Stimulated activated effector memory CD8-positive, alpha-beta T cell treated with anti-CD3 and anti-CD28 coated beads, Interleukin-12 subunit alpha, Interleukin-12 subunit beta, amount 100 ng/mL, for 72 hours (primary cell): Measurements from ENCODE around the gene EMC9.

Experiments used
- ATAC-seq: fragments of 150-1000 bp; cut with Tn5 transposase; 2 replicates; pipeline ENCODE4 v1.10.0; 2021
- DNase-seq, 2 donors: peaks; one replicate each; pipeline ENCODE4 v3.0.0; 2021 to 2022; ENCODE audit warnings: low spot score in 2 of 2
- H3K27ac Mint-ChIP-seq: one replicate; pipeline ENCODE4 v1.8.0; 2022; ENCODE audit warnings: mild to moderate bottlenecking, mixed read lengths
- H3K36me3 Mint-ChIP-seq: one replicate; pipeline ENCODE4 v1.8.0; 2022; ENCODE audit warnings: mild to moderate bottlenecking, mixed read lengths
- H3K4me1 Mint-ChIP-seq: one replicate; pipeline ENCODE4 v1.8.0; 2022; ENCODE audit warnings: mixed read lengths
- H3K4me3 Mint-ChIP-seq: one replicate; pipeline ENCODE4 v1.8.0; 2022; ENCODE audit warnings: mild to moderate bottlenecking, mixed read lengths
- H3K9me3 Mint-ChIP-seq: one replicate; pipeline ENCODE4 v1.8.0; 2022; ENCODE audit warnings: mixed read lengths

Gene EMC9, protein sequence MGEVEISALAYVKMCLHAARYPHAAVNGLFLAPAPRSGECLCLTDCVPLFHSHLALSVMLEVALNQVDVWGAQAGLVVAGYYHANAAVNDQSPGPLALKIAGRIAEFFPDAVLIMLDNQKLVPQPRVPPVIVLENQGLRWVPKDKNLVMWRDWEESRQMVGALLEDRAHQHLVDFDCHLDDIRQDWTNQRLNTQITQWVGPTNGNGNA

DNA sequence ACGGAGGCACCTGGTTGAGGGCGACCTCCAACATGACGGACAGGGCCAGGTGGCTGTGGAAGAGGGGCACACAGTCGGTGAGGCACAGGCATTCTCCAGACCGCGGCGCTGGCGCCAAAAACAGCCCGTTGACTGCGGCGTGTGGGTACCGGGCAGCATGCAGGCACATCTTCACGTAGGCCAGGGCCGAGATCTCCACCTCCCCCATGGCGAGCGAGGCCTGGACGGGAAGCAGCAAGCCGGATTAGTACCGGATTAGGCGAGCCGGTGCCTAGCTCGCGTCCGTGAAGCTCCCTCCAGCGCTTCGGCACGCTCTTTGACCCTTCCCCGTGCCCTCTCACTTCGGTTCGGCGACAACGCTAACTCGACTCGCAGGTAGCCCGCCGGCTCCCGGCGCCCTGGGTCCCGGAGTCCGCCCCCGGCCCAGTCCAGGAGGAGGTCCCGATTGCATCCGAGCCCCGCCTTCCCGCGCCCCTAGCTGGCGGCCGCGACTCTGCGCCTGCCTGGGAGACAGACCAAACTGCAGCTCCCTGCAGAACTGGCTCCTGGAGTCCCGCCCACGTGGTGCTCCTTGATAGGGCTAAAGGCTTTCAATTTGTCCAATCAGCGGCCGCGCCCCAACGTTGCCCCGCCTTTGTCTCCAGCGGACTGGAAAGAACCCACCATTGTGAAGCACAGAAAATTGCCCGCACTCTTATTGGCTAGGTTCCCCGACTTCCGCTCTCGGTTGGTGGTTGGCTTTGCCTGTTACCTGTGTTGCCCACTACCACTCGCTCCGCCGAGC lies at the start of gene EMC9:
Gene EMC9, minus strand, starts transcription at position 495 of the 784 bp plus-strand sequence. Its CDS starts 287 bp downstream, at position 208.
- Mint-ChIP-seq H3K36me3 (peaks cover 98% of the 10 kb centered on the region), H3K4me3 (peak within 1 kb of the TSS; percentile 87), H3K4me1 (peaks cover 79% of the 10 kb centered on the region), H3K9me3 (no peaks in the 10 kb centered on the region), H3K27ac (peak within 1 kb of the TSS; percentile 92)
- peak; percentile 93 to 99 for DNase-seq
- ATAC-seq = peak; percentile 92

DNA sequence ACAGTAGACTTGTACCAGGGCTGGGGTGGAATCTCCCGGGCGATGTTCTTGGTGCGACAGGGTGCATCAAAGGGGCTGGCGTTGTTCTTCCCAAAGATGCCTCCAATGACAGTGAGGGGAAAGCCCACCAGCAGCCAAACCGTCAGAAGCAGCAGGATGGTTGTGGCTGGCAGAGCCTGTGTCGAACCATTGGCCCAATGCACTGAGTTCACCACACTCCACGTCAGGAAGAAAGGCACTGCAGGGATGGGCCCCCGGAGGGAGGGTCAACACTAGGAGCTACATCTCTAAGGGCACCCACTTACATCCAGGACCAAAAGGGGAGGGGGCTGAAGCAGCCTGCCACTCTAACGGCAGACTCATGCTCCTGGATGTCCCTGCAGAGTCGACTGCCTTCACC lies 49.0 kb upstream of the EMC9 start:
- Mint-ChIP-seq H3K4me3 (no peak overlapping the region), H3K4me1 (peaks cover 59% of the 10 kb centered on the region), H3K27ac (peak overlapping the region; percentile 14), H3K9me3 (no peaks in the 10 kb centered on the region), H3K36me3 (peaks cover 76% of the 10 kb centered on the region)
- ATAC-seq (no peak), DNase-seq (no peak)

DNA sequence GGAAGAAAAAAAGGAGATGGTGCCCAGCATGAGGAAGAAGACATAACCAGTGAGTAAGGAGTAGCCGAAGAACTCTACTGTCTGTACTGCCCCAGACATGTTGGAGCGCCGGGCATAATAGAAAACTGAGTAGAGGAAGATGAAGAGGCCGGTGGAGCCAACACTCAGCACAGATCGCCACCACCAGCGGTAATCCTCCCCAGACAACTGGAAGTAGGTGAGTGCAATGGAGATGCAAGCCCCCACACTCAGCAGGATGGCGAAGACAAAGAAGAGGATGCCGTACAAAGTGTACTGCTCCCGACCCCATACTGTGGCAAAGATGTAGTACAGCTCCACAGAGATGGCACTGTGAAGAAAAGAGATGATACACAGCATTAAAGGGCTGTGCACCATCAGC lies 48.1 kb upstream of the EMC9 start:
- Mint-ChIP-seq H3K36me3 (peaks cover 77% of the 10 kb centered on the region), H3K9me3 (no peaks in the 10 kb centered on the region), H3K4me1 (peaks cover 53% of the 10 kb centered on the region), H3K4me3 (no peak overlapping the region), H3K27ac (peak overlapping the region; percentile 80)
- DNase-seq (no peak), ATAC-seq (no peak)

DNA sequence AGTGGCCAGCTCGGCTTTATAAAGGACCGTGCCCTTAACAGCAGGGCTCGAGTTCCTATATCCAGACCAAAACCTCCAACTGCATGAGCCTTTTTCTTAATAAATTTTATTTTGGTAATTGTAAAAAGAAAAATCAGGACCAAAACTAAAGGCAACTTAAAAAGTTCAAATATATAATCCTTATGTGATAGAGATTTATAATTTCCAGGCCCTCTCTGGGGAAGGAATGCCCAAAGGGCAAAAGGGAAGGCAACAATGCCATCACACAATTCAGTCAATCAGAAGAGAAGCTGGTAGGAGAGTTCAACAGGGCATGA lies 47.6 kb upstream of the EMC9 start:
- no peak for ATAC-seq
- H3K4me3 Mint-ChIP-seq = peak overlapping the region; percentile 84
- H3K27ac Mint-ChIP-seq = peak overlapping the region; percentile 80
- peaks cover 49% of the 10 kb centered on the region for H3K4me1 Mint-ChIP-seq
- H3K36me3 Mint-ChIP-seq = peaks cover 77% of the 10 kb centered on the region
- H3K9me3 Mint-ChIP-seq = no peaks in the 10 kb centered on the region
- DNase-seq = no peak

DNA sequence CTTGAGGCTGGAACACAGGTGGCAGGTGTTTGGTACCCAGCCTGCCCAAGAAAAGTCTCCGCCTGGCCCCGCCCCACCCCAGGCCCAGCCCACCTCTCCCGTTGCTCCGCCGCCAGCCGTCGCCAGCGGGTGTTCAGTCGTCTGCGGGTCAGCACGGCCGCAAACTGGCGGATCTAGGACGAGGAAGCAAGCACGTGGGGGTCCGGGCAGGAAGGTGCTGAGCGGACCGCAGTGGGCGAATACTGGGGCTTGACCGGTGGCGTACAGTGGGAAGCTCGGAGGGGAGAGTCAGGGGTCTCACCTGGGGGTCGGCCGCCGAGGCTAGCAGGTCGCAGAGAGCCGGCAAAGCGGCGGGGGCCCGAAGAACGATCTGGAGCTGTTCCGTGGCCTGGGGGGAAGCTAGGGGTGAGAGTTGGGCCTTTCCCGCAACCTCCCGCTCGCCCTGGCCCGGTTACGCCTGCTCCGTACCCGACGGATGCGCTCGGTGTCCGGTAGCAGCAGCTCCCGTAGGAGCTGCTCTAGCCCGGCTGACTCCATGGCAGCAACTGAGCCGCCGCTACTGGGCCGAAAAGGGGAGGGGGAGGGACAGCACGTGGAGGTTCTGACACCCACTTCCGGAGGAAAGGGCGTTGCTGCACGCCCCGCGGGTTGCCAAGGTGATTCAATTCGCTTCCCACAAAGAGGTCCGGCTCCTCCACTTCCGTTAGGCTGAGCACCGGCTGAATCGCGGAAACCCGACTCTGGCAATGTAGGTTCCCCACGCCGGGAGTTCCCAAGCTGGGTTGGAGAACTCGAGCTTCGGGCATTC lies 47.1 kb upstream of the EMC9 start, which contains the start of gene IPO4:
Gene IPO4, minus strand, starts transcription at position 566 of the 808 bp plus-strand sequence. Its CDS starts 29 bp downstream, at position 537.
- H3K4me3 Mint-ChIP-seq = peak within 1 kb of the TSS; percentile 84
- ATAC-seq = peak; percentile 97
- no peaks in the 10 kb centered on the region for H3K9me3 Mint-ChIP-seq
- H3K36me3 Mint-ChIP-seq = peaks cover 78% of the 10 kb centered on the region
- H3K4me1 Mint-ChIP-seq = peaks cover 45% of the 10 kb centered on the region
- H3K27ac Mint-ChIP-seq = peak within 1 kb of the TSS; percentile 80
- peak; percentile 79 to 95 for DNase-seq

DNA sequence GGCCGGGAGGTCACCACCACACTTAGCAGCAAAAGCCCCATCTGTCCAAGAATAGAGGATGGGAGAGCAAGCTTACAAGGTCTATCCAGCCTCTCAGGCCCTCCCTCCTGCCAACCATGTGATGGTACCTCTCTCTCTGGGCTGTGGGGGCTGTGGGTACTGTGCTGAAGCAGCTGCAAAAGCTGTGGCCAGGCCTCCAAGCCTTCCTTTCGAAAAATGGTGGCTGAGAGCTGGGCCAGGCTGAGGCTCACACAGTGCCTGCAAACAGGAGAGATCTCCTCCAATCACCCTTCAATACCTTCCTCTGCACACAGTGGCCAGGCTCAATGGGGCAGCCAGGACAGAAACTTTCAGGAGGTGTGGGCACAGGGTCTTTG lies 46.1 kb upstream of the EMC9 start:
- Mint-ChIP-seq H3K36me3 (peaks cover 80% of the 10 kb centered on the region), H3K4me3 (peak overlapping the region; percentile 84), H3K27ac (peak overlapping the region; percentile 80), H3K4me1 (peaks cover 45% of the 10 kb centered on the region), H3K9me3 (no peaks in the 10 kb centered on the region)
- DNase-seq (no peak), ATAC-seq (no peak)

DNA sequence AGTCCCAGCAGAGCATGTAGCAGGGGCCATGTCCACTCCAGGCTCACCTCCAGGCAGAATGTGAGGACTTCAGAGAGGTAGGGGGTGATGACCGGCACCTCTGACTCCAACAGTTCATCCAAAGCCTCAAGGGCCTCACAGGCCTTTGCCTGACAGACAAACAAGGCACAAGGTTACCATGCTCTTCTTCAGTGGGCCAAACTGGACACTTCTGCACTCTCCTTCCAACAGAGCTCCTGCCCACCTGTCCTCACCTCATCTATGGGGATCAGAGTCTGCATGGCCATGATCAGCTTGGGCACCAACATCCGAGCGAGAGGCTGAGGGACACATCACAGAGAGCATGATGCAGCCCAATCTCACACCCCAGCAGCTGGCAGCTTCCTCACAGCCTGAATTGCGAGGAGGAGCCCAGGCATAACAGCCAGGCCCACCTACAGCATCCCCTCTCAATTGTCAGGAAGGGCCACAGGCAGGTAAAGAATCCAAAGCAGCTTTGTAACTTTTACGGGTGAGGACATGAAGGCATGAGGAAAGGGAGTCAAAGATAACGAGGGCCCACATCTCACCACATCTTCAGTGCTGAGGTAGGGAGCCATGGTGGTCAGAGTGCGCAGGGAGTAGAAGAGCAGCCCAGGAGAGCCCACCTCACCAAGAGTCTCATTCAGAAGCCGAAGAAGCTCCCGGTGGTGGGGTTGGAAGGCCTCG lies 45.6 kb upstream of the EMC9 start:
- Mint-ChIP-seq H3K27ac (peak overlapping the region; percentile 80), H3K4me3 (peak overlapping the region; percentile 84), H3K36me3 (peaks cover 79% of the 10 kb centered on the region), H3K4me1 (peaks cover 44% of the 10 kb centered on the region), H3K9me3 (no peaks in the 10 kb centered on the region)
- DNase-seq (no peak), ATAC-seq (no peak)

DNA sequence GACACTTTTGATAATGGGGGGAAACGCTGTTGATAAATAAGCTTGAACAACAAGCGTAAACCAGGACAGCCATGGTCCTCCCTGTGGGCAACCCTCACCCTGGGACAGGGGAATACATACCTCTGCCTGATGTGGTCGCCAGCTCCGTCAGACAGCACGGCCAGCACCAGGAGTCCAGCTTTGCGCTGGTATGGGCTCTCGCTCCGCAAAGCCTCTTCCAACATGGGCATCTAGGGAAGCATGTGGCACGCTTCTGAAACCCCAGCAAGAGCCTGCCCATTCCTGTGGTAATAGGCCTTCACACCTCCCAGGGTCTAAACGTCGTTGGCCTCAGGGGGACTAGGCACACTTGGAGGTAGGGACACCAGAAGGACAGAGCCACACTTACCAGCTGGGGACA lies 44.4 kb upstream of the EMC9 start:
- no peak for ATAC-seq
- Mint-ChIP-seq H3K4me3 (no peak overlapping the region), H3K36me3 (peaks cover 79% of the 10 kb centered on the region), H3K9me3 (no peaks in the 10 kb centered on the region), H3K4me1 (peaks cover 42% of the 10 kb centered on the region), H3K27ac (peak overlapping the region; percentile 64)
- DNase-seq = no peak

DNA sequence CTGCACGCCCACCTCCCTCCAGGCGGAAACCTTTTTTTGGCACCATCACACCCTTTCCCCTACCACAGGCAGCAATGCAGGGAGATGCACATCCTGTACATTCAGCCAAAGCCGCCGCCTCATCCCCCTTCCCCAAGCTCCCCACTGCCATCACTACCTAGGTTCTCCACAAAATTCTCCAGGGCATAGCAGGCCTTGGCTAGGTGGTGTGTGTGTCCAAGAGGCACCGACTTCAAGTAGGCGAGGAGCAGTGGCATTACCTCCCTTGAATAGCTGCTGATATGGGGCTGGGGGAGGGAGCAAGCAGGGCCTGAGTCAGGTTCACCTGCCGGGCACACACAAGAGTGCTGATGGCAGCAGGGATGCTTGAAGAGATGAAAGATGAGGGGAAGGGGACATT lies 43.6 kb upstream of the EMC9 start:
- Mint-ChIP-seq H3K36me3 (peaks cover 80% of the 10 kb centered on the region), H3K4me1 (peaks cover 44% of the 10 kb centered on the region), H3K9me3 (no peaks in the 10 kb centered on the region), H3K27ac (peak overlapping the region; percentile 64), H3K4me3 (no peak overlapping the region)
- DNase-seq (no peak), ATAC-seq (no peak)

DNA sequence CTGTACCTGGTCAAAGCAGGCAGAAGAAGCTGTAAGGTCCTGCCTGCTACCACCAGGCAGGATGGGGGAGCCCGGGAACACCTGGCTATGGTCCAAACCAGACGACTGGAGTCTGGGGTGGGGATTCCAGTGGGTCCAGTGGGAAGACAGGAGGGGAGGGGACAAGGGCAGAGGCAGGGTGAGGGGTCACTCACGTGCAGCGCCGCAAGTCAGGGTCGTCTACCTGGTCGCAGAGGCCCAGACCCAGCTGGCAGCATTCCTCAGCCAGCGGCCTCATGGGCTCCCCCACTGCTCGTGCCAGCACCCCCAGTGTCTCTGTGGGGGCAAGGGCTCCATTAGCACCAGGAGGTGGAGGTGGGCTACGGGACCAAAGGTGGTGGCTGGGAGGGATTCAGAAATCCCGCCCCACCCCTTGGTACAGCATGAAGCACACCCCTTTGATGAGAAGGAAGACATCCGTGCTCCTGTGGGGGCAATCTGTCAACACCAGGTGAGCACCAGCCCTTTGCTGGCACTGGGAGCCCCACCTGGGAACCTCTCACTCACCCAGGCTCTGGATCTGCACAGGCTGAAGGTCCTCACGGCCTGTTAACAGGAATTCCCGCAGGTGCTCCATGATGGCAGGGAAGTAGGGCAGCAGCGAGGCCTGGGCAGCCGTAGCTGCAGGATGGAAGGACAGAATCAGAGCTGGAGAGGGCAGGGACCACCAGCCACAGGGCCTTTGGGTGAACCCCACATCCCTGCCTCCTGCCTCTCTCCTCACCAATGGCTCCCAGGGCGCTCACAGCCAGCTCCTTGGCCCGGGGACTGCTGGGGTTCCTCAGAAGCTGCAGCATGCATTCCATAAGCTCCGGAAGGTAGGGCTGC lies 42.9 kb upstream of the EMC9 start:
- DNase-seq = no peak
- H3K27ac Mint-ChIP-seq = peak overlapping the region; percentile 64
- no peaks in the 10 kb centered on the region for H3K9me3 Mint-ChIP-seq
- peaks cover 87% of the 10 kb centered on the region for H3K36me3 Mint-ChIP-seq
- peaks cover 43% of the 10 kb centered on the region for H3K4me1 Mint-ChIP-seq
- no peak for ATAC-seq
- no peak overlapping the region for H3K4me3 Mint-ChIP-seq

DNA sequence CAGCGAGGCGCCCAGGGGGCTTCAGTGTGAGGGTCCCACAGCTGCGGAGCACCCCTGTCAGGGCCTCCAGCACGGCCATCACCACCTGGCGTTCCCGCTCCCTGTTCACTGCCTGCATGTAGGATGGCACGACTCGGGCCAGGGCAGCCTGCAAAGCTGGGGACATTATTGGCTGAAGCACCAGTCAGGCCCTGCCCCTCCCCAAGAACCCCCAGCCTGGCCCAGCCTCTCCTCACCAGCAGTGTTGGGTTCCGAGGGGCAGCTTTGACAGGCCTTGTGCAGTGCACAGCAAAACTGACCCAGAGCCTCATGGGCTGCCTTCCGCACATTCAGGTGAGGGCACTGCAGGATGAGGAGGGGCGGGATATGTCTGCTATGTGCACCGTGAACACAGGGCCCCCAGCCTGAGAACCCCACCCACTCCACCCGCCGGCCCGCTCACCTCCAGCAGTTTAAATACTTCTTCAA lies 41.7 kb upstream of the EMC9 start:
- H3K4me1 Mint-ChIP-seq = peaks cover 42% of the 10 kb centered on the region
- H3K36me3 Mint-ChIP-seq = peaks cover 90% of the 10 kb centered on the region
- H3K27ac Mint-ChIP-seq = peak overlapping the region; percentile 84
- H3K9me3 Mint-ChIP-seq = no peaks in the 10 kb centered on the region
- ATAC-seq = no peak
- H3K4me3 Mint-ChIP-seq = no peak overlapping the region
- no peak for DNase-seq

DNA sequence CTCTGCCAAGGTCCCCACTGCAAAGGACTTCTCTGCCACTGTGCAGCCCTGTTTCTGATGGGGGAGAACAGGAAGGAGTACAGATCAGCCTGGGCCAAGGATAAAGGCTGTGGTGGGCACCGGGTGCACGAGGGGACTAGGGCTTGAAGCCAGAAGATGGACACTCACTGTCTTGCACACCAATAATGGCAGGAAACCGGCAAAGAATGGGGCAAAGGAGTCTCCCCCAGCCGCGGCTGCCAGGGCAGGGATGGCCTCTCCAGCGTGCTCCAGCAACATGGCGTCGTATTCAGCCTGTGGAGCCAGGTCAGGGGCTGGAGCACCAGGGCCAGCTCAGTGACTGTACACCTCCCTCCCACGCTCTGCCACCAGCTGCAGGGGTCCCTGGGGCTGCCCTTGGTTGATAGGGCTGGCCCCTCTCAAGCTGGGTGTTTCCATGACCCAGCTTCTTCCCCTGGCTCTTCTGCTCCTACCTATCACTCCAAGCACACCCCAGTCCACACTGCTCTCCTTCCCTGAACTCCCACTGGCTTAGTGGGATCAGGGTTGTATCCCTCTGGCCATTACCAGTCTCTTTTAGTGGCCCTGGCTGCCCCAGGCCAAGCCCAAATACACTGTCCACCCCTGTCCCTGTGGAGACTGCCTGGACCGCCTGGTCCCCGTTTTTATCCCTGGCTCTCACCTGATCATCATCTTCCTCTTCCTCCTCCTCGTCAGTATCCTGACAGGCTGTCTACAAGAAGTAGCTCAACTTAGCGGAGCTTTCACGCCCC lies 40.9 kb upstream of the EMC9 start:
- Mint-ChIP-seq H3K4me3 (no peak overlapping the region), H3K27ac (peak overlapping the region; percentile 84), H3K36me3 (peaks cover 90% of the 10 kb centered on the region), H3K9me3 (no peaks in the 10 kb centered on the region), H3K4me1 (peaks cover 34% of the 10 kb centered on the region)
- no peak for DNase-seq
- ATAC-seq = no peak

DNA sequence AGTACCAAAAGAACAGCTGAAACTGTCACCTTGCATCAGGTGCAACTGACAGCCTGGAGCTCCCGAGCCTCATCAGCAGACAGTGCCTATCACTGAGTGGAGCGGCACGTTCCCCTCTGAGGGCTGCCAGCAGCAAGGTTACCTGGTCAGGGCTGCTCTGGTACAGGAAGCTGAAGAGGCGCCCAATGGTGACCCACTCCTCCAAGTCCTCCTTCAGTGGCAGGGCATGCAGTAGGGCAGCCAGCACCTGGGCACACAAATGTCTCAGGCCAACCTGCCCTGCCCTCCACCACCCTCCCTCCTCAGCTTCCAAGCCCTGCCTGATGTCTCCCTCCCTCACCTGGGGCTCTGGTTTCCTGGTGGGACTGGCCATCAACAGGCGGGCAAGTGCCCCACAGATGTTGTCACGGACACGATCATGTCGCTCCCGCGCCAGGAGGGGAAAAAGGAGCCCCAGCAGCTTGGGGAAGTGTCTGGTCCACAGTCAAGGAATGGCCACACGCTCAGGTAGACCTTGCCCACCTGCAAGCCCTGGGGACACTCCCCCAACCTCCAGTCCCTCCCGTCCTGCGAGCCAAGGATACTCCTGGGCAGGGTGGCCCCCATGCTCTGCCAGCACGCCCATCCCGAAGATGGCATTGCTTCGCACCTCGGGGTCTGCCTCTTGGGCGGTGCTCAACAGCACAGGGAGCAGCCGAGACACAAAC lies 40.1 kb upstream of the EMC9 start:
- no peak for DNase-seq
- Mint-ChIP-seq H3K4me3 (no peak overlapping the region), H3K27ac (peak overlapping the region; percentile 85), H3K9me3 (no peaks in the 10 kb centered on the region), H3K4me1 (peaks cover 29% of the 10 kb centered on the region), H3K36me3 (peaks cover 93% of the 10 kb centered on the region)
- ATAC-seq = no peak
